Suprapubic skin (tissue), 3 donors: ENCODE data around the gene PITX1.

Source experiments
- CTCF ChIP-seq, 2 donors: fragments of 200-600 bp in 1 of 2; fragments of 450-650 bp in 1 of 2; sonication (generic) in 1 of 2; IDR thresholded peaks; one replicate each; pipeline ENCODE4 v1.5.1; 2016 to 2019; ENCODE audit warnings: antibody characterized with exemption in 2 of 2, mild to moderate bottlenecking in 1 of 2, moderate library complexity in 1 of 2
- POLR2AphosphoS5 ChIP-seq, 3 donors: sonication (generic); formaldehyde crosslinking; IDR thresholded peaks; one replicate each; pipeline ENCODE4 v1.6.1; 2017; ENCODE audit warnings: antibody characterized with exemption in 3 of 3

- TF ChIP-seq CTCF (IDR thresholded peaks at IDR 0.05) (no peak), POLR2AphosphoS5 (IDR thresholded peaks at IDR 0.05) (no peak)
These were observed 31.6 kb upstream of the PITX1 start for GRCh38 chr5:135065306-135066265.
